ENCODE data around the gene SNPH. TPM values are rescaled to one million over a fixed set of nuclear protein-coding genes. Genes with fewer than 3 reads are reported as not detected.
A peak's percentile ranks its signal among the peaks of the same experiment; 100 is the strongest.

The SNPH gene
- total RNA-seq, 1 experiment from 2014 or later = 2.2 TPM

- CTCF ChIA-PET = no interaction called here
- no TSS peak for BruUV-seq (replicated peaks)
- POLR2A ChIA-PET = no interaction called here
- H3K9me3 Mint-ChIP-seq (ENCODE audit: unreplicated experiment) = no peaks in the 10 kb centered on the region
- peaks cover 45% of the 10 kb centered on the region for H3K27me3 Mint-ChIP-seq (ENCODE audit: insufficient read depth, unreplicated experiment)
- H3K27ac Mint-ChIP-seq (ENCODE audit: low read depth, unreplicated experiment) = no peak overlapping the region
- no peak for TF ChIP-seq CTCF (IDR thresholded peaks at IDR 0.05; ENCODE audit: unreplicated experiment)
- H3K4me1 Mint-ChIP-seq (ENCODE audit: insufficient read depth, unreplicated experiment) = no peaks in the 10 kb centered on the region
- no peaks in the 10 kb centered on the region for H3K36me3 Mint-ChIP-seq (ENCODE audit: insufficient read depth, unreplicated experiment)
- DNase-seq (ENCODE audit: unreplicated experiment) = no peak
- no peak overlapping the region for H3K4me3 Mint-ChIP-seq (ENCODE audit: unreplicated experiment)
- intact Hi-C loops (cut with micrococcal nuclease) = no loop called here
Observed at GRCh38 chr20:1254254-1254653, 11.8 kb upstream of the SNPH start.

GRCh38 chr20:1255675-1256074 lies 10.4 kb upstream of the SNPH start:
- Mint-ChIP-seq H3K9me3 (ENCODE audit: unreplicated experiment) (no peaks in the 10 kb centered on the region), H3K27me3 (ENCODE audit: insufficient read depth, unreplicated experiment) (peaks cover 44% of the 10 kb centered on the region), H3K4me1 (ENCODE audit: insufficient read depth, unreplicated experiment) (no peaks in the 10 kb centered on the region), H3K4me3 (ENCODE audit: unreplicated experiment) (no peak overlapping the region), H3K27ac (ENCODE audit: low read depth, unreplicated experiment) (no peak overlapping the region), H3K36me3 (ENCODE audit: insufficient read depth, unreplicated experiment) (no peaks in the 10 kb centered on the region)
- intact Hi-C loops (cut with micrococcal nuclease) = no loop called here
- CTCF ChIA-PET = no interaction called here
- no peak for TF ChIP-seq CTCF (IDR thresholded peaks at IDR 0.05; ENCODE audit: unreplicated experiment)
- no TSS peak for BruUV-seq (replicated peaks)
- POLR2A ChIA-PET = no interaction called here
- DNase-seq (ENCODE audit: unreplicated experiment) = no peak

- intact Hi-C loops (cut with micrococcal nuclease) = no loop called here
- Mint-ChIP-seq H3K9me3 (ENCODE audit: unreplicated experiment) (no peaks in the 10 kb centered on the region), H3K27me3 (ENCODE audit: insufficient read depth, unreplicated experiment) (no peaks in the 10 kb centered on the region), H3K27ac (ENCODE audit: low read depth, unreplicated experiment) (no peak overlapping the region), H3K36me3 (ENCODE audit: insufficient read depth, unreplicated experiment) (no peaks in the 10 kb centered on the region), H3K4me3 (ENCODE audit: unreplicated experiment) (no peak overlapping the region), H3K4me1 (ENCODE audit: insufficient read depth, unreplicated experiment) (peaks cover 7% of the 10 kb centered on the region)
- POLR2A ChIA-PET = interaction anchor here (0.8 kb wide), 1 partner anchor 63 kb away, joined by 3 read pairs; no protein-coding TSS in a partner anchor
- CTCF ChIA-PET = no interaction called here
- no peak for TF ChIP-seq CTCF (IDR thresholded peaks at IDR 0.05; ENCODE audit: unreplicated experiment)
- DNase-seq (ENCODE audit: unreplicated experiment) = no peak
- no TSS peak for BruUV-seq (replicated peaks)
Observed at GRCh38 chr20:1263853-1264252, 2.2 kb upstream of the SNPH start.

- no peaks in the 10 kb centered on the region for H3K36me3 Mint-ChIP-seq (ENCODE audit: insufficient read depth, unreplicated experiment)
- intact Hi-C loops (cut with micrococcal nuclease) = no loop called here
- peak overlapping the region; percentile 82 for H3K4me3 Mint-ChIP-seq (ENCODE audit: unreplicated experiment)
- no peaks in the 10 kb centered on the region for H3K27me3 Mint-ChIP-seq (ENCODE audit: insufficient read depth, unreplicated experiment)
- ChIA-PET POLR2A (interaction anchor here (0.7 to 0.8 kb wide), 2 partner anchors 20 to 81 kb away, joined by 3 read pairs; no protein-coding TSS in a partner anchor), CTCF (interaction anchor here (0.7 to 1.0 kb wide), 2 partner anchors 301 to 446 kb away, joined by 3 read pairs; no protein-coding TSS in a partner anchor)
- no peak for DNase-seq (ENCODE audit: unreplicated experiment)
- no peak overlapping the region for H3K27ac Mint-ChIP-seq (ENCODE audit: low read depth, unreplicated experiment)
- H3K9me3 Mint-ChIP-seq (ENCODE audit: unreplicated experiment) = no peaks in the 10 kb centered on the region
- peaks cover 7% of the 10 kb centered on the region for H3K4me1 Mint-ChIP-seq (ENCODE audit: insufficient read depth, unreplicated experiment)
- BruUV-seq (replicated peaks) = no TSS peak
- no peak for TF ChIP-seq CTCF (IDR thresholded peaks at IDR 0.05; ENCODE audit: unreplicated experiment)
Observed at GRCh38 chr20:1264727-1265126, 1.4 kb upstream of the SNPH start.

Data from MCF 10A (cell line).